Vagina (tissue), 2 donors: ENCODE data around the gene FLOT1. TPM values are rescaled to one million over a fixed set of nuclear protein-coding genes. Genes with fewer than 3 reads are reported as not detected.
"Not testable (repeated sequence)": the region's sequence is repeated elsewhere in the genome, so short reads cannot be mapped to it uniquely, and the experiment has no call there.

ENCODE experiments used
- DNase-seq, 2 donors: peaks; one replicate each; pipeline ENCODE4 v3.0.0-alpha.2; 2017; ENCODE audit errors: extremely low spot score in 2 of 2
- H3K27ac ChIP-seq: fragments of 200-600 bp; sonication (generic); one replicate; pipeline ENCODE4 v1.5.1; 2019
- H3K27me3 ChIP-seq: fragments of 200-600 bp; sonication (generic); one replicate; pipeline ENCODE4 v1.5.1; 2019
- H3K36me3 ChIP-seq, 2 donors: fragments of 200-600 bp; sonication (generic); one replicate each; pipeline ENCODE4 v1.5.1; 2017 to 2019
- H3K4me1 ChIP-seq: fragments of 200-600 bp; sonication (generic); one replicate; pipeline ENCODE4 v1.5.1; 2019
- H3K4me3 ChIP-seq, 2 donors: fragments of 200-600 bp; sonication (generic); 1 replicate in 1 of 2; 2 replicates in 1 of 2; pipeline ENCODE4 v1.5.1; 2016 to 2019
- H3K9me3 ChIP-seq: fragments of 200-600 bp; sonication (generic); one replicate; pipeline ENCODE4 v1.5.1; 2019
- POLR2A ChIP-seq, 2 donors: fragments of 450-650 bp; IDR thresholded peaks; one replicate each; pipeline ENCODE4 v1.6.1; 2017; ENCODE audit warnings: antibody characterized with exemption in 2 of 2, mild to moderate bottlenecking in 2 of 2, moderate library complexity in 2 of 2
- POLR2AphosphoS5 ChIP-seq, 2 donors: sonication (generic); formaldehyde crosslinking; IDR thresholded peaks; one replicate each; pipeline ENCODE4 v1.9.0; 2017; ENCODE audit warnings: antibody characterized with exemption in 2 of 2, mild to moderate bottlenecking in 2 of 2, low read depth in 1 of 2; ENCODE audit not compliant: insufficient read depth in 1 of 2
- intact Hi-C: fragments of 100-400 bp; cut with DNase I; formaldehyde crosslinking; loops from one replicate; pipeline ENCODE4 v1.15.1; 2023
- total RNA-seq: library from RNA; depleted of rRNA; stranded (reverse); fragments of >200 nt; gene quantifications from one replicate; pipeline ENCODE4 v1.2.3, GENCODE V29; 2016
- TF ChIP-seq, protein P1 (sequence below), 3 experiments: fragments of 450-650 bp in 2 of 3; fragments of 200-600 bp in 1 of 3; sonication (generic) in 1 of 3; IDR thresholded peaks; one replicate each; pipeline ENCODE4 v1.5.1; 2017 to 2019; ENCODE audit warnings: antibody characterized with exemption in 3 of 3, mild to moderate bottlenecking in 2 of 3, moderate library complexity in 2 of 3

FLOT1 gene
- total RNA-seq, 1 donor from 2014 or later, result 165 TPM

GRCh38 chr6:30725713-30726505 is 16.6 kb downstream of the FLOT1 start:
- Histone ChIP-seq H3K9me3 (no peaks in the 10 kb centered on the region), H3K36me3 (peaks cover 0 to 73% of the 10 kb centered on the region in 2 donors), H3K27ac (no peak overlapping the region), H3K27me3 (no peaks in the 10 kb centered on the region), H3K4me1 (peaks cover 55% of the 10 kb centered on the region), H3K4me3 (no peak overlapping the region)
- TF ChIP-seq, protein P1, sequence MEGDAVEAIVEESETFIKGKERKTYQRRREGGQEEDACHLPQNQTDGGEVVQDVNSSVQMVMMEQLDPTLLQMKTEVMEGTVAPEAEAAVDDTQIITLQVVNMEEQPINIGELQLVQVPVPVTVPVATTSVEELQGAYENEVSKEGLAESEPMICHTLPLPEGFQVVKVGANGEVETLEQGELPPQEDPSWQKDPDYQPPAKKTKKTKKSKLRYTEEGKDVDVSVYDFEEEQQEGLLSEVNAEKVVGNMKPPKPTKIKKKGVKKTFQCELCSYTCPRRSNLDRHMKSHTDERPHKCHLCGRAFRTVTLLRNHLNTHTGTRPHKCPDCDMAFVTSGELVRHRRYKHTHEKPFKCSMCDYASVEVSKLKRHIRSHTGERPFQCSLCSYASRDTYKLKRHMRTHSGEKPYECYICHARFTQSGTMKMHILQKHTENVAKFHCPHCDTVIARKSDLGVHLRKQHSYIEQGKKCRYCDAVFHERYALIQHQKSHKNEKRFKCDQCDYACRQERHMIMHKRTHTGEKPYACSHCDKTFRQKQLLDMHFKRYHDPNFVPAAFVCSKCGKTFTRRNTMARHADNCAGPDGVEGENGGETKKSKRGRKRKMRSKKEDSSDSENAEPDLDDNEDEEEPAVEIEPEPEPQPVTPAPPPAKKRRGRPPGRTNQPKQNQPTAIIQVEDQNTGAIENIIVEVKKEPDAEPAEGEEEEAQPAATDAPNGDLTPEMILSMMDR (IDR thresholded peaks at IDR 0.05), result no peak
- DNase-seq, result no peak
- intact Hi-C loops, result no loop called here

DNA sequence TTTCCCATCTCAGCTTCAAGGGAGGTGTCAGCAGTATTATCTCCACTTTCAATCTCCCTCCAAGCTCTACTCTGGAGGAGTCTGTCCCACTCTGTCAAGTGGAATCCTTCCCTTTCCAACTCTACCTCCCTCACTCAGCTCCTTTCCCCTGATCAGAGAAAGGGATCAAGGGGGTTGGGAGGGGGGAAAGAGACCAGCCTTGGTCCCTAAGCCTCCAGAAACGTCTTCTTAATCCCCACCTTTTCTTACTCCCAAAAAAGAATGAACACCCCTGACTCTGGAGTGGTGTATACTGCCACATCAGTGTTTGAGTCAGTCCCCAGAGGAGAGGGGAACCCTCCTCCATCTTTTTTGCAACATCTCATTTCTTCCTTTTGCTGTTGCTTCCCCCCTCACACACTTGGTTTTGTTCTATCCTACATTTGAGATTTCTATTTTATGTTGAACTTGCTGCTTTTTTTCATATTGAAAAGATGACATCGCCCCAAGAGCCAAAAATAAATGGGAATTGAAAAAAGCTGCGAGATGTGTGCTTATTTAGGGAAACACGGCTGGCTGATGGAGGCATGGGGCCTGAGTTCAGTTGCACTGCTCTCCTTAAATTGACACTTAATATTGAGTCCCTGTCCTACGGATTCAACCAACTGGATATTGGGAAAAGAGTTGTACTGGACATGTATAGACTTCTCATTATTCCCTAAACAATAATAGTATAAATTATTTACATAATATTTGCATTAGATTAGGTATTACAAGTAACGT is 17.4 kb downstream of the FLOT1 start:
- H3K36me3 ChIP-seq, result peaks cover 0 to 67% of the 10 kb centered on the region in 2 donors
- peak overlapping the region; percentile 2 for H3K27ac ChIP-seq
- H3K4me3 ChIP-seq, result no peak overlapping the region
- intact Hi-C loops, result loop anchor here (5.0 kb wide), 1 partner anchor 238 kb away; the partner anchor contains the start of gene HLA-E
- peaks cover 50% of the 10 kb centered on the region for H3K4me1 ChIP-seq
- no peaks in the 10 kb centered on the region for H3K27me3 ChIP-seq
- no peak for TF ChIP-seq POLR2A (IDR thresholded peaks at IDR 0.05)
- no peak for TF ChIP-seq POLR2AphosphoS5 (IDR thresholded peaks at IDR 0.05; ENCODE audit: insufficient read depth in 1 of 2, low read depth in 1 of 2)
- TF ChIP-seq, protein P1 (IDR thresholded peaks at IDR 0.05), result no peak
- no peaks in the 10 kb centered on the region for H3K9me3 ChIP-seq
- DNase-seq, result no peak

DNA sequence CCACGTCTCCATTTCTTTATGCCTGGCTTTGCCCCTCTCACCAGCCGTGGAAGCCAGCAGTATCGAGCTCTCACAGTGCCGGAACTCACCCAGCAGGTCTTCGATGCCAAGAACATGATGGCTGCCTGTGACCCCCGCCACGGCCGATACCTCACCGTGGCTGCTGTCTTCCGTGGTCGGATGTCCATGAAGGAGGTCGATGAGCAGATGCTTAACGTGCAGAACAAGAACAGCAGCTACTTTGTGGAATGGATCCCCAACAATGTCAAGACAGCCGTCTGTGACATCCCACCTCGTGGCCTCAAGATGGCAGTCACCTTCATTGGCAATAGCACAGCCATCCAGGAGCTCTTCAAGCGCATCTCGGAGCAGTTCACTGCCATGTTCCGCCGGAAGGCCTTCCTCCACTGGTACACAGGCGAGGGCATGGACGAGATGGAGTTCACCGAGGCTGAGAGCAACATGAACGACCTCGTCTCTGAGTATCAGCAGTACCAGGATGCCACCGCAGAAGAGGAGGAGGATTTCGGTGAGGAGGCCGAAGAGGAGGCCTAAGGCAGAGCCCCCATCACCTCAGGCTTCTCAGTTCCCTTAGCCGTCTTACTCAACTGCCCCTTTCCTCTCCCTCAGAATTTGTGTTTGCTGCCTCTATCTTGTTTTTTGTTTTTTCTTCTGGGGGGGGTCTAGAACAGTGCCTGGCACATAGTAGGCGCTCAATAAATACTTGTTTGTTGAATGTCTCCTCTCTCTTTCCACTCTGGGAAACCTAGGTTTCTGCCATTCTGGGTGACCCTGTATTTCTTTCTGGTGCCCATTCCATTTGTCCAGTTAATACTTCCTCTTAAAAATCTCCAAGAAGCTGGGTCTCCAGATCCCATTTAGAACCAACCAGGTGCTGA is 18.4 kb downstream of the FLOT1 start:
- intact Hi-C loops, result loop anchor here (5.0 kb wide), 1 partner anchor 237 kb away; the partner anchor contains the start of gene HLA-E
- H3K27me3 ChIP-seq, H3K4me3 ChIP-seq, H3K9me3 ChIP-seq, DNase-seq: not testable (repeated sequence)
- Histone ChIP-seq H3K27ac (peak overlapping the region; percentile 2), H3K36me3 (peaks cover 0 to 57% of the 10 kb centered on the region in 2 donors), H3K4me1 (peaks cover 57% of the 10 kb centered on the region)

GRCh38 chr6:30723159-30723842 is 19.2 kb downstream of the FLOT1 start:
- not testable (repeated sequence) for H3K9me3 ChIP-seq, DNase-seq, H3K27me3 ChIP-seq, H3K4me3 ChIP-seq
- Histone ChIP-seq H3K36me3 (peaks cover 0 to 49% of the 10 kb centered on the region in 2 donors), H3K4me1 (peaks cover 63% of the 10 kb centered on the region), H3K27ac (peak overlapping the region; percentile 29)
- intact Hi-C loops, result loop anchor here (5.0 kb wide), 1 partner anchor 236 kb away; the partner anchor contains the start of gene HLA-E

- intact Hi-C loops, result loop anchor here (1.0 to 5.0 kb wide), 2 partner anchors 43 to 235 kb away; partner anchors contain the start of gene HLA-E
- H3K36me3 ChIP-seq, result peaks cover 0 to 41% of the 10 kb centered on the region in 2 donors
Observed at GRCh38 chr6:30722280-30723112, 20.0 kb downstream of the FLOT1 start.

GRCh38 chr6:30722025-30722279 is 20.5 kb downstream of the FLOT1 start:
- Histone ChIP-seq H3K27ac (peak overlapping the region; percentile 94), H3K4me1 (peaks cover 70% of the 10 kb centered on the region), H3K4me3 (peak overlapping the region; percentile 84 to 92), H3K36me3 (peaks cover 0 to 35% of the 10 kb centered on the region in 2 donors)
- not testable (repeated sequence) for H3K9me3 ChIP-seq, H3K27me3 ChIP-seq, DNase-seq
- intact Hi-C loops, result loop anchor here (1.0 to 5.0 kb wide), 2 partner anchors 43 to 235 kb away; partner anchors contain the start of gene HLA-E

More at GRCh38 chr6:30722280-30723112, 20.0 kb downstream of the FLOT1 start:
- H3K27ac ChIP-seq, result peak overlapping the region; percentile 94
- no peaks in the 10 kb centered on the region for H3K9me3 ChIP-seq
- H3K27me3 ChIP-seq, result no peaks in the 10 kb centered on the region
- peak in 1 of 2 donors; percentile 94 for DNase-seq
- peak overlapping the region; percentile 84 to 92 for H3K4me3 ChIP-seq
- TF ChIP-seq POLR2AphosphoS5 (IDR thresholded peaks at IDR 0.05; ENCODE audit: insufficient read depth in 1 of 2, low read depth in 1 of 2) (peak; percentile 49 to 80), POLR2A (IDR thresholded peaks at IDR 0.05) (no peak)
- TF ChIP-seq, protein P1 (IDR thresholded peaks at IDR 0.05), result peak; percentile 94 to 98 (median 95)
- peaks cover 70% of the 10 kb centered on the region for H3K4me1 ChIP-seq
